HG02981 (cell line): Measurements from ENCODE around the gene CCR5.
"Not testable (repeated sequence)": the region's sequence is repeated elsewhere in the genome, so short reads cannot be mapped to it uniquely, and the experiment has no call there.

Experiments used
- ATAC-seq: cut with Tn5 transposase; IDR thresholded peaks from one replicate; pipeline ENCODE4 v1.9.1; 2021; ENCODE audit warnings: mild to moderate bottlenecking, moderate library complexity; ENCODE audit not compliant: unreplicated experiment

Gene CCR5

GRCh38 chr3:46383211-46383950, 12.6 kb downstream of the CCR5 start:
- no peak for ATAC-seq

GRCh38 chr3:46383951-46384330, 13.2 kb downstream of the CCR5 start:
- no peak for ATAC-seq

- ATAC-seq, result no peak
These were observed 15.5 kb downstream of the CCR5 start for GRCh38 chr3:46386205-46386604.

- not testable (repeated sequence) for ATAC-seq
These were observed 18.1 kb downstream of the CCR5 start for GRCh38 chr3:46388847-46389246.

- no peak for ATAC-seq
These were observed 18.6 kb downstream of the CCR5 start for GRCh38 chr3:46389306-46389705.

GRCh38 chr3:46391526-46391925, 20.8 kb downstream of the CCR5 start:
- not testable (repeated sequence) for ATAC-seq

- no peak for ATAC-seq
These were observed 22.3 kb downstream of the CCR5 start for GRCh38 chr3:46393011-46393410.

- no peak for ATAC-seq
These were observed 23.0 kb downstream of the CCR5 start for GRCh38 chr3:46393554-46394434.

GRCh38 chr3:46395210-46395661, 24.5 kb downstream of the CCR5 start:
- ATAC-seq, result no peak

GRCh38 chr3:46395766-46396530, 25.2 kb downstream of the CCR5 start:
- ATAC-seq, result no peak

GRCh38 chr3:46397111-46397510, 26.4 kb downstream of the CCR5 start:
- ATAC-seq, result no peak

- no peak for ATAC-seq
These were observed 27.6 kb downstream of the CCR5 start for GRCh38 chr3:46398186-46398955.

- ATAC-seq, result no peak
These were observed 28.4 kb downstream of the CCR5 start for GRCh38 chr3:46399098-46399497.

GRCh38 chr3:46399557-46399956, 28.8 kb downstream of the CCR5 start:
- no peak for ATAC-seq

- no peak for ATAC-seq
These were observed 29.4 kb downstream of the CCR5 start for GRCh38 chr3:46400000-46400734.

- ATAC-seq, result no peak
These were observed 30.1 kb downstream of the CCR5 start for GRCh38 chr3:46400846-46401245.

GRCh38 chr3:46401579-46401978, 30.8 kb downstream of the CCR5 start:
- no peak for ATAC-seq

- ATAC-seq, result not testable (repeated sequence)
These were observed 32.2 kb downstream of the CCR5 start for GRCh38 chr3:46402902-46403301.

GRCh38 chr3:46405301-46406019, 34.7 kb downstream of the CCR5 start:
- ATAC-seq, result no peak
